ENCODE data around the gene TRRAP. TPM values are rescaled to one million over a fixed set of nuclear protein-coding genes. Genes with fewer than 3 reads are reported as not detected.

Gene TRRAP
- total RNA-seq, 1 donor from 2014 or later, result 50.6 TPM

DNA sequence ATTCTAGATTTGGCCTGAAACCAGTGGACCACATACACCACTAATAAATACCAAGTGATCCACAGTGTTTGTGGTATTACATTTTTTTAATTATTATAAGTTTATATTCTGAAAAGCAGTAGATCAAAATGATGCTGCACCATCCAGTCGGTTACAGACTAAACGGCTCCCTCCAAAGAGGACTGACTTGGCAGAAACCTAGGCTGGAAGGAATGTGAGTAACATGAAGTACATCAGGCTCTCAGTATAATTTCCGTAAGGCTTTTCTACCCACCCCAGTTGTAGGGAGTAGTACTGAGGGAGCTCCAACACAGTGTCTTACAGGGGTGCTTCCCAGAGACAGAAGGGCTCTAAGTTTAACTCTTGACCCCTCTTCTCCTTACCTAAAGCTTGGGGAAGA is 119.5 kb downstream of the TRRAP start:
- no peak for DNase-seq (ENCODE audit: low spot score)
- ATAC-seq, result no peak
- intact Hi-C loops (cut with DNase I), result no loop called here

DNA sequence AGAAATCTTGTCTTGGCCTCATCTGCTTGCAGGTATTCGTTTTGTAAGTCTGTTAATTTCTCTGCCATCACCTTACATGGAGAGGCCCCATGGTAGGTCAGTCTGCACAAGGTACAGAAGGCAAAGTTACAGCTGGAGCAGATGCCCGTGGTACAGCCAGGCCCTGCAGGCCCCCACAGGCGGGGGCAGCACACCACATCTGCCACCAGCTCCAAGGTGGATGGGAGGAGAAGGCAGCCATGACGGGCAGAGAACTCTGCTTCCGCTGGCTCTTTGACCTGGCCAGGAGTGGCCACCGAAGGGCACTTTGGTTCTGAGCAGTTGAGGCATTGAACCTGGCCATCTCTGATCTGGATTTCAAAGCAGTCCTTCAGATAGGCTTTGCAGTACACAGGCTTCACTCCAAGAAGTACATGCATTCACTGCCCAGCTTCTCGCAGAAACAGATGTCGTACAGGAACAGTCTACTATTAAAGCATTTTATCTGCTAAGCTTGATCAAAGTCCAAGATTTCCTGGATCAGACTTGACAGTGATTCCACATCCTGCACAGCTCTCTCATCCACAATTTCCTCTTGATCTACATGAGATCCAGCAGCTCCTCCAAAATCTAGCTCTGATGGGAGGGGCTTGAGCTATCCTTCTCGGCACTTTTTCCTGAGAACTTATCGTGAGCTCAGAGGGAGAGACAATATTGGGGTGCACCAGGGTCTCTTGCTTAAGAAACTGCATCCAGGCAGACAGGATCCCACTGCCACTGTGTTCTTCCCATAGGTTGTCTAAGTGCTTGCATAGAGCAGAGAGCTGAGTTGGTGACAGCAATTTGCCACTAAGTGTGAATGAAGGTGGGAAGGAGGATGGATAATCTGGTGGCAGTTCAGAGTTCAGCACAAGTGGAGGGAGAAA is 120.7 kb downstream of the TRRAP start:
- ATAC-seq, result no peak

DNA sequence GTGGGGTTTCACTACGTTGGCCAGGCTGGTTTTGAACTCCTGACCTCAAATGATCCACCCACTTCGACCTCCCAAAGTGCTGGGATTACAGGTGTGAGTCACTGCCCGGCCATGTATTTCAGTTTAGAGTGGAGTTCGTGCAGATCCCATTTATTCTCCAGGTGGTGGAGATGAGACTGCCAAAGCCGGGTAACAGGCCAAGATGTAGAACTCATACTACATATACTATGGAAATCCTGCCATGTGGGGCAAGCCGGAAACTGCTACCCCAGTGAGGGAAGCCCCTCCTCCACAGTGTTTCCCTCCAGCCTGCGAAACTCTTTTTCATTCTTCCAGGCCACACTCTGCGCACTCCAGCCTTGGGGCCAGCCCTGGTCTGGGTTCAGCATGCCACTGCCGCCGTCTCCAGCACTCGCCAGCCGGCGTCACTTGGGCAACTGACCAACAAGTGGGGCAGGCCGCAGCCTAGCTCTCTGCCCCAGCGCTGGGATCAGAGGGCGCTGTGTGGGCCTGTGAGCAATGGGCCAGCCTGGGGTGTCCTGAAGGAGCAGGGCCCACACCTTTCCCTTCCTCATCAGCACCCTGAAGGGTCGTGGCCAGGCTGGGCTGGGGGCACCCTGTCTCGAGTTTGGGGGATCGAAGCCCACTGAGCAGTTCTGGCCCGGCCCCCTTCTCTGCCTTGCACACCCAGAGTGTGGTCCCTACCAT is 122.0 kb downstream of the TRRAP start:
- intact Hi-C loops (cut with DNase I), result no loop called here
- no peak for ATAC-seq
- DNase-seq (ENCODE audit: low spot score), result no peak

More for the DNA sequence above, 120.7 kb downstream of the TRRAP start:
- intact Hi-C loops (cut with DNase I), result no loop called here
- no peak for DNase-seq (ENCODE audit: low spot score)

- ATAC-seq, result no peak
- intact Hi-C loops (cut with DNase I), result no loop called here
- DNase-seq (ENCODE audit: low spot score), result no peak
These were observed 122.7 kb downstream of the TRRAP start for GRCh38 chr7:99000904-99001465.

GRCh38 chr7:99001482-99002147 is 123.3 kb downstream of the TRRAP start:
- no peak for DNase-seq (ENCODE audit: low spot score)
- intact Hi-C loops (cut with DNase I), result no loop called here
- ATAC-seq, result no peak

DNA sequence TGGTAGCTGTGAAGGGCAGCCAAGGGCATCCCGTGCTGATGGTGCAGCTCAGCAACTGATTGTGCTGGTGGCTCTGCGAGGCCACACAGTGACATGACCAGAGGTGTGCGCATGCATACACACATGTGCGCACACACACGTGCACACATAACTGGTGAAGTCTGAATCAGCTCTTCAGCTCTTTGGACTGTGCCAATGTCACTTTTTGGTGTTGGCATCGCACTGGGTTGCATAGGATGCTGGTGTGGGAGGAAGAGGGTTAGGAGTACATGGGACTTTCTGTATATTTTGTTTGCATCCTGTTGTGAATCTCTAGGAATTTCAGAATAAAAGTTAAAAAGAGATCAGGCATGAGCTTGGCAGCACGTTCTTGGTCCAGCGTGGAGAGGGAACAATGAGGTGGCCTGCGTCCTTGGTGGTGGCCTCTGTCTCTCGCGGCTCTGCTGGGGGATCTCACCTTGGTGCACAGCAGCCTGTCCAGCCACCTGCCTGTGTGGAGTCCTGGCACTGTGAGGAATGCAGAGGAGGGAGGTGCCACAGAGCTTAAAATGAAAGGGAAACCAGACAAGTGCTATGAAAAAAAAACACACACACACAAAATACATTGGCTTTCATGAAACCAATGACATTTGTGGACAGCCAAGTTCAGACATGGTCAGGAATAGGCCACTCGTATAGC is 124.0 kb downstream of the TRRAP start:
- intact Hi-C loops (cut with DNase I), result no loop called here
- ATAC-seq (no peak), DNase-seq (ENCODE audit: low spot score) (no peak)

DNA sequence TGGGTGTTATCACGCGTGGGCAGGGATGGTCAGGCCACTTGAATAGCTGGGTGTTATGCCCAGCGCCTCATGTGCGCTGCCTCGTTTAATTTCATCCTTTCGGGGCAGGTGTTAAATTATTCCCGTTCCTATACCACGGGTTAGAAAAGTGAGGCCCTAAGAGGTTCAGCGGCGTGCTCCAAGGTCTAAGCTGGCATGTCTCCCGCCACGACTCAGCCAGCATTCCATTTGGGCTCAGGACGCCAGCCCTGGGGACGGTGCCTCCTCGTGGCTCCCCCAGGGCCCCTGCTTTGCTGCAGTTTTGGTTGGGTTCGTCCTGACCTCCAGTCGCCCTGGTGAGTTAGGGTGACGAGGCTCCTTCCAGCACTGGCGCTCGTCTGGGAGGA is 124.5 kb downstream of the TRRAP start:
- no peak for DNase-seq (ENCODE audit: low spot score)
- intact Hi-C loops (cut with DNase I), result no loop called here
- ATAC-seq, result no peak

GRCh38 chr7:99003419-99003818 is 125.1 kb downstream of the TRRAP start:
- ATAC-seq (no peak), DNase-seq (ENCODE audit: low spot score) (no peak)
- intact Hi-C loops (cut with DNase I), result no loop called here

- ATAC-seq, result peak; percentile 21
- intact Hi-C loops (cut with DNase I), result no loop called here
- DNase-seq (ENCODE audit: low spot score), result no peak
These were observed 125.9 kb downstream of the TRRAP start for GRCh38 chr7:99004216-99004615.

DNA sequence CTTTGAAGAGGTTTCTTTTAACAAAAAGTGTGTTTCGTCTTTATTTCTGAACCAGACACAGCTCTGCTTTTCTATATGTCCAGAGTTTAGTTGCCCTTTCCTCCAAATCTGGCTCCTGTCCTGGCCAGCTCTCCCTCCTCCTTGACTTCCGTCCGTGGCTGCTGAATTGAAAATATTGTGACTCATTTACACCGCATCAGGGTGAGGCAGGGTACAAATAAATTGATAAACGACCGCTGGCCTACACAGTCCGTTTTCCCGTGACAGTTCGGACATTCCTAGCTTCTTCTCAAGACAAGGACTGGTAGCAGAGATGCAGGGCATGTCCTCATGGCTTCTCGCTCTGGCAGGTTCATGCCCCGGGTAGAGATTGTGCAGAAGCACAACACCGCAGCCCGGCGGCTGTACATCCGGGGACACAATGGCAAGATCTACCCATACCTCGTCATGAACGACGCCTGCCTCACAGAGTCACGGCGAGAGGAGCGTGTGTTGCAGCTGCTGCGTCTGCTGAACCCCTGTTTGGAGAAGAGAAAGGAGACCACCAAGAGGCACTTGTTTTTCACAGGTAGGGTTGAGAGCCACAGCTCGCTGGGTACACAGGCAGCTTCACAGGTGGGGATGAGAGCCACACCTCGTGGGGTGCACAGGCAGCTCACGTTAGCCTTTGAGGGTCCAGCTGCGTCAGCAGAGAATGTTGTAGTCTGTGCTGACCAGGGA is 126.6 kb downstream of the TRRAP start:
- intact Hi-C loops (cut with DNase I), result no loop called here
- DNase-seq (ENCODE audit: low spot score) (no peak), ATAC-seq (no peak)

- DNase-seq (ENCODE audit: low spot score) (no peak), ATAC-seq (no peak)
- intact Hi-C loops (cut with DNase I), result no loop called here
These were observed 127.4 kb downstream of the TRRAP start for GRCh38 chr7:99005776-99006175.

DNA sequence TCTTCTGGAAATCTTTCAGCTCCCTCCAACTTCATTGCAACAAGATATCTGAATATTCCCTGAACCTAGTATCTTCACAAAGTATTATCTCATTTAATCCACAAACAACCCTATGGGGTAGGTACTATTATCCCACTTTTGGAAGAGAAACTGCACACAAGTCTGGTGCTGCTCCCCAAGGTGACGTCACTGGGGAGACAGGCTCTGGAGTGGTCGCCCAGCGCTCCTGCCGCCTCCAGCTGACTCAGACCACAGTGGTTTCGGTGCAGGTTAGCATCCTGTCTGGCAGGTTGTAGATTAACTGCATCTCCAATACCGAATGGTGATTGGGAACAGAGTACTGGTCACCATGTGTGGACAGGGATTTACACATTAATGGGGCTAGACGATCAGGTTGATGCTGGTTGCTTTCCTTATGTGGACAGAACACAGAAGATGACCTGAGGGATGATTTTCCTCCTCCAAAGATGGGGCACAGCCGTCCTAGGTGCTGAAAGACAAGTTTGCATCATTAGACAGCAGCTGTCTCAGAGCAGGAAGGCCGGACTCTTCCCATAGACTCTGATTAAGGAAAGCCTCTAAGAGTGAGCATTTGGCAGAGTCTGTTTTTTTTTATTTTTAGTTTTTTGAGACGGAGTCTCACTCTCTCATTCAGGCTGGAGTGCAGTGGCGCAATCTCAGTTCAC is 128.6 kb downstream of the TRRAP start:
- intact Hi-C loops (cut with DNase I), result no loop called here
- no peak for DNase-seq (ENCODE audit: low spot score)
- no peak for ATAC-seq

- intact Hi-C loops (cut with DNase I), result no loop called here
- no peak for DNase-seq (ENCODE audit: low spot score)
- ATAC-seq, result no peak
These were observed 129.9 kb downstream of the TRRAP start for GRCh38 chr7:99008181-99008631.

DNA sequence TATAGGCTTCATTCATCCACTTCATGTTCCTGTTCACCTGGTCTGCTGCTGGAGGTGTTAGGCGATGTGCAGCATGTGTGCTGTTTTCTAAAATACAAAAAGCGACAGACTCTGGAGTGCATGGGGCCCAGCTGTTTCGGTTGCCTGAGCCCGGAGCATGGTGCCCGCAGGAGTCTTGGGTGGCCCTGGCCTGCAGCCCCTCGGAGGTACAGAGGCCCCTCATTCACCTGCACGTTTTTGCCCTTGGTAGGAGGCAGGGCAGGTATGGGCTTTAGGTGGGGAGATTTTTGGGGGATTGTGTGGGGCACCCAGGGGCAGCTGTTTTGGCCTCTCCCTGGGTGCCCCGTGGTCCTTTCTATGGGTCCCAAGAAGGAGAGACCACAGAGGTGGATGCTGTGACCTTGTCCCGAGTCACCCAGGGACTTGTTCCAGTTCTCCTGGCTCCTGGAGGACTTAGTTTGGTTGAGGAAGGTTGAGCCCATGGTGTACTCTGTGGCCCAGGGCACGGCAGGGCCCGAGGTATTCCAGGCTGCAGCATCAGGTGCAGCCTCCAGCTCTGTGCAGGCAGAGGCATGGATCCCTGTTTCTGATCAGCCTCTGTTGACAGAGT is 130.7 kb downstream of the TRRAP start:
- DNase-seq (ENCODE audit: low spot score) (peak; percentile 37), ATAC-seq (no peak)
- intact Hi-C loops (cut with DNase I), result no loop called here

DNA sequence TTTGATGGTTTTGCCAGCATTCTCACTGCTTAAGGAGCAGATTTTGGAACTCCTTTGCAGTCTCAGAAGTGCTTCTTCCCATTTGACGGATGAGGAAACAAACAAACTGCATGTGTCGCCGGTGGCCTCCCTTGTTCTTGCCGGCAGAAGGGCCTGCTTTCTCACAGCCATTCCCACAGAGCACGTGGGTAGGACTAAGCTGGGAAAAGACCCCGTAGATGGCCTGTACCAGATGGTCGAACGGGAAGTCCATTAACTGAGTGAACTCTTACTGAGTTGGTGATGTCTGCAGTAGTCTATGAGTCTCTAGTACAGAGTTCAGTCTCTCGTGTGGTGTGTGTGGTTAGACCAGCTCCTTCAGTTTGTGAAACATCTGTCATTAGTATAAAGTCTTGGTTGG is 131.9 kb downstream of the TRRAP start:
- intact Hi-C loops (cut with DNase I), result no loop called here
- ATAC-seq, result no peak
- peak; percentile 35 for DNase-seq (ENCODE audit: low spot score)

GRCh38 chr7:99011341-99011705 is 133.0 kb downstream of the TRRAP start:
- no peak for DNase-seq (ENCODE audit: low spot score)
- ATAC-seq, result no peak
- intact Hi-C loops (cut with DNase I), result no loop called here

GRCh38 chr7:99011706-99012404 is 133.5 kb downstream of the TRRAP start:
- DNase-seq (ENCODE audit: low spot score) (peak; percentile 53), ATAC-seq (no peak)
- intact Hi-C loops (cut with DNase I), result no loop called here
